Measurements from ENCODE around the gene NALCN. TPM values are rescaled to one million over a fixed set of nuclear protein-coding genes. Genes with fewer than 3 reads are reported as not detected.

NALCN gene
- total and polyA plus RNA-seq, 7 donors: 0.23 to 1.1 (median 0.71) TPM; not detected in 2

DNA sequence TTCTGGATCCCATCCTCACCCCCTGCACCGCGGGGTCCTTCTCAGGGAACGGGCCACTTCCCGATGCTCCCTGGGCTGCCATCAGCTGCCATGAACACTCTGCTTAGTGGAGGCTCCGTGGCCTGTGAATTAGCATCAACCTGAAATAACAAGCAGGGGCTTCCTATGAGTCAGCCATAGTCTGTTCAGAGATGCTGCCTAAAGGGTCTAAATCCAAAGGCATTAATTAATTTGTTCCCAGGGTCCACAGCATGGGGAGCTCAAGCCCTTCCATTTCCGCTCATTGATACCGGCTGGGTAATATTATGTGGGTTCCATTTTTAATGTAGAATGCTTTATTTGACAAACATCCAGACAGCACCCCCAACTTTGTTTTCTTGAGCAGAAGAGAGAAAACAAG, 399.8 kb downstream of the NALCN start:
- Histone ChIP-seq H3K27ac (no peak overlapping the region), H3K27me3 (peaks cover 0 to 8% (median 0%) of the 10 kb centered on the region in 3 donors), H3K9me3 (no peaks in the 10 kb centered on the region), H3K4me1 (no peaks in the 10 kb centered on the region), H3K36me3 (no peaks in the 10 kb centered on the region), H3K4me3 (no peak overlapping the region)
- 85 to 93% methylated on average over 7 of the region's 7 CpGs for WGBS, 2 donors
- no peak for DNase-seq
- intact Hi-C loops (cut with DNase I): no loop called here
- TF ChIP-seq, protein P1, sequence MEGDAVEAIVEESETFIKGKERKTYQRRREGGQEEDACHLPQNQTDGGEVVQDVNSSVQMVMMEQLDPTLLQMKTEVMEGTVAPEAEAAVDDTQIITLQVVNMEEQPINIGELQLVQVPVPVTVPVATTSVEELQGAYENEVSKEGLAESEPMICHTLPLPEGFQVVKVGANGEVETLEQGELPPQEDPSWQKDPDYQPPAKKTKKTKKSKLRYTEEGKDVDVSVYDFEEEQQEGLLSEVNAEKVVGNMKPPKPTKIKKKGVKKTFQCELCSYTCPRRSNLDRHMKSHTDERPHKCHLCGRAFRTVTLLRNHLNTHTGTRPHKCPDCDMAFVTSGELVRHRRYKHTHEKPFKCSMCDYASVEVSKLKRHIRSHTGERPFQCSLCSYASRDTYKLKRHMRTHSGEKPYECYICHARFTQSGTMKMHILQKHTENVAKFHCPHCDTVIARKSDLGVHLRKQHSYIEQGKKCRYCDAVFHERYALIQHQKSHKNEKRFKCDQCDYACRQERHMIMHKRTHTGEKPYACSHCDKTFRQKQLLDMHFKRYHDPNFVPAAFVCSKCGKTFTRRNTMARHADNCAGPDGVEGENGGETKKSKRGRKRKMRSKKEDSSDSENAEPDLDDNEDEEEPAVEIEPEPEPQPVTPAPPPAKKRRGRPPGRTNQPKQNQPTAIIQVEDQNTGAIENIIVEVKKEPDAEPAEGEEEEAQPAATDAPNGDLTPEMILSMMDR (IDR thresholded peaks at IDR 0.05): no peak

DNA sequence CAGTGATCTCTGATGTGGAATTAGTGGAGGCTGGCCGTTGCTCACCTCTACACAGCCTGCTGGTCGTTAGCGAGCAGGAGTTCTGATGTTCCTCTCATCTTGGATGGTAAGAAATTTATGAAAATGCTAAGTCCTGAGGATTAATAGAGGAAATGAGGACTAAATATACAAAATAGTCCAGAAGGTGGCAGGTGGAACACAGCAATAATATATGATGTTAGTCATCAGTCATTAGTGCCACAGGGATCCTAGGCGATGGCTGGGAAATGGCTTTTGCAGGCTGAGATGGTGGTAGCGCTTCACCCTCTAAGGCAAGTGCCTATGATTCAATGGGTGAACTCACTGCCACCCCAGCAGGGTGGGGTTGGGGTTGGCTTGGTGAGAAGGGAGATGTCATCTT, 403.1 kb downstream of the NALCN start:
- intact Hi-C loops (cut with DNase I): no loop called here
- no peak for DNase-seq
- Histone ChIP-seq H3K27ac (no peak overlapping the region), H3K4me1 (no peaks in the 10 kb centered on the region), H3K9me3 (no peaks in the 10 kb centered on the region), H3K36me3 (no peaks in the 10 kb centered on the region), H3K4me3 (no peak overlapping the region), H3K27me3 (peaks cover 0 to 8% (median 0%) of the 10 kb centered on the region in 3 donors)
- 88 to 92% methylated on average over 5 of the region's 5 CpGs for WGBS, 2 donors
- TF ChIP-seq, protein P1 (IDR thresholded peaks at IDR 0.05): no peak
- TF ChIP-seq POLR2A (IDR thresholded peaks at IDR 0.05) (no peak), POLR2AphosphoS5 (IDR thresholded peaks at IDR 0.05) (no peak), EP300 (IDR thresholded peaks at IDR 0.05) (no peak)

GRCh38 chr13:101010100-101010499, 406.2 kb downstream of the NALCN start:
- TF ChIP-seq EP300 (IDR thresholded peaks at IDR 0.05) (no peak), POLR2A (IDR thresholded peaks at IDR 0.05) (no peak), POLR2AphosphoS5 (IDR thresholded peaks at IDR 0.05) (no peak)
- TF ChIP-seq, protein P1 (IDR thresholded peaks at IDR 0.05): no peak
- intact Hi-C loops (cut with DNase I): no loop called here
- no peak overlapping the region for H3K4me3 ChIP-seq
- 81 to 86% methylated on average over 2 of the region's 2 CpGs for WGBS, 2 donors
- H3K36me3 ChIP-seq: no peaks in the 10 kb centered on the region
- H3K27ac ChIP-seq: no peak overlapping the region
- DNase-seq: no peak
- H3K27me3 ChIP-seq: no peaks in the 10 kb centered on the region
- H3K9me3 ChIP-seq: peaks cover 0 to under 1% (median 0%) of the 10 kb centered on the region in 4 donors
- no peaks in the 10 kb centered on the region for H3K4me1 ChIP-seq

- TF ChIP-seq EP300 (IDR thresholded peaks at IDR 0.05): no peak
- TF ChIP-seq, protein P1 (IDR thresholded peaks at IDR 0.05): no peak
- TF ChIP-seq POLR2AphosphoS5 (IDR thresholded peaks at IDR 0.05): no peak
- Histone ChIP-seq H3K4me3 (no peak overlapping the region), H3K27me3 (no peaks in the 10 kb centered on the region), H3K27ac (no peak overlapping the region), H3K36me3 (no peaks in the 10 kb centered on the region), H3K9me3 (peaks cover 0 to 3% (median 0%) of the 10 kb centered on the region in 4 donors), H3K4me1 (no peaks in the 10 kb centered on the region)
- intact Hi-C loops (cut with DNase I): no loop called here
- no peak for DNase-seq
- 67 to 83% methylated on average over 2 of the region's 2 CpGs for WGBS, 2 donors
Observed at GRCh38 chr13:101007245-101007644, 409.1 kb downstream of the NALCN start.

Other genes starting within 250 kb of the NALCN start
- gene ITGBL1, start 36.2 kb upstream of the NALCN start, total RNA-seq: 10 to 100 TPM in 1 of 4 donors, 1 to 10 TPM in 2, under 1 TPM in 1; 0.81 to 15.0 (median 1.6) TPM
- gene ITGBL1, start 36.2 kb upstream of the NALCN start, polyA plus RNA-seq: 1 to 10 TPM in 1 of 3 donors, under 1 TPM in 1, not detected in 1; 0.16 to 3.0 TPM